Brain pericyte (primary cell): ENCODE measurements around the gene TEX35.
"Not testable (repeated sequence)": the region's sequence is repeated elsewhere in the genome, so short reads cannot be mapped to it uniquely, and the experiment has no call there.

Experiments
- DNase-seq: peaks from one replicate; pipeline ENCODE4 v3.0.0-alpha.2; 2012; ENCODE audit warnings: low read depth, low spot score

TEX35 gene

GRCh38 chr1:178494569-178494971 is 18.3 kb upstream of the TEX35 start:
- no peak for DNase-seq

DNA sequence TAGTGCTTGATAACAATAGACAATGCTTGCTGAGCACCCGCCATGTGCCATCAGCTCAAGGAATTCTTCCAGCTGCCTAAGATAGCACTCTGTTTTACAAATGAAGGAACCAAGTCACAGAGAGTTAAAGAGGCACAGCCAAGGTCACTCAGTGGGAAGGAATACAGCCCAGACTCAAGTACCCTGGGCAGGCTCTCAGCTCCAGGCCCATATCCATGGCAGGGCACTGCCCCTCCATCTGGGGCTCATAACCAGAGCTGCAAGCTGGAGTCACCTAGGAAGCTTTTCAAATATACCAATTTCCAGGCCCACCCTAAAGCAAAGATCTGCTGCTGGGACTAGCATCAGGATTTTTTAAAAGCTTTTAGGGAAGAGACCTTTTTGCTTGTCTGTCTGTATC is 17.8 kb upstream of the TEX35 start:
- DNase-seq, result no peak

GRCh38 chr1:178495741-178496409 is 17.0 kb upstream of the TEX35 start:
- no peak for DNase-seq

GRCh38 chr1:178496410-178497135 is 16.3 kb upstream of the TEX35 start, which contains the start of gene CLEC20A:
CLEC20A (minus strand) TSS chr1:178496964; CDS start chr1:178496939, 25 bp downstream.
- no peak for DNase-seq

DNA sequence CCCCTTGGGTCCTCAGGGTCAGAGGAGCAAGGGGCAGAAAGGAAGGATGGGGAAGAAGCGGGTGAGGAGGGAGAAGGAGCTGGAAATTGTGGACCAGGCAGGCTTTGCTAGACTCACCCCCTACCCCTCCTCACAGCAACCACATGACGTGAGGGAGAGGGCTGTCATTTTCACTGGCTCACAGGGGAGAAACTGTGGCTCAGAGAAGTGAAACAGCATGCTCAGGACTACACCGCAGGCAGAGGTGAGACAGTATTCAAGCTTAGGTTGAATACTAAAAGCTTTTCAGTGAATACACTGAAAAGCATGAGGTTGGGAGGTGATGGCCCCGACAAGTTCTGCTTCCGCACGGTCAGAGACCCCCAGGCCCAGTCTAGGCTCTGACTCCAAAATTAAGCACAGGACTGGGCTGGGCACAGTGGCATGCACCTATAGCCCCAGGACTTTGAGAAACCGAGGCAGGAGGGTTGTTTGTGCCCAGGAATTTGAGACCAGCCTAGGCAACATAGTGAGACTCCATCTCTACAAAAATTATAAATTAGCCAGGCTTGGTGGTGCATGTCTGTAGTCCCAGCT is 14.9 kb upstream of the TEX35 start:
- no peak for DNase-seq

DNA sequence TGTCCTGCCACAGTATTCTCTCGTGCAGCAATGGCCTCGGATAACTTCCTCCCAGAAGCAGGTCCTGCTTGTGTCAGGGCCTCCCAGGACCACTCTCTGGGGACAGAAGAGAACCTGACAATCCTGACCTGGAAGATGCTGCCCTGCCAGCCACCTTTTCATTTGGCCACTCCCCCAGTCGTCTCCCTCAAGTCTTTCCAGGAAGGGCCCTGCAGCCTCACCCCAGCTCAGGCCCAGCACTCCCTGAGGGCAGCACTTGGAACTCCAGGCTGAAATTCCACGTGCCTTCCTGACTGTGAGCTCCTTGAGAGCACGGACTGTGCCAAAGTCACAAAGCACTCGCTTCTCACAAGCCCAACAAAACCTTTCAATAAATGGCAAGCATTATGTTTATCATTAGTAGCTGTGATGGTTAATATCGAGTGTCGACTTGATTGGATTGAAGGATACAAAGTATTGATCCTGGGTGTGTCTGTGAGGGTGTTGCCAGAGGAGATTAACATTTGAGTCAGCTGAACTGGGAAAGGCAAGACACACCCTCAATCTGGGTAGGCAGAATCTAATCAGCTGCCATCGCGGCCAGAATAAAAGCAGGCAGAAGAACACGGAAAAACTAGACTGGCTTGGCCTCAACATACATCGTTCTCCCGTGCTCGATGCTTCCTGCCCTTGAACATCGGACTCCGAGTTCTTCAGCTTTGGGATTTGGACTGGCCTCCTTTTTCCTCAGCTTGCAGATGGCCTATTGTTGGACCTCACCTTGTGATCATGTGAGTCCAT is 13.8 kb upstream of the TEX35 start:
- no peak for DNase-seq

GRCh38 chr1:178500091-178500770 is 12.7 kb upstream of the TEX35 start:
- DNase-seq, result no peak

GRCh38 chr1:178500936-178501554 is 11.9 kb upstream of the TEX35 start:
- no peak for DNase-seq

DNA sequence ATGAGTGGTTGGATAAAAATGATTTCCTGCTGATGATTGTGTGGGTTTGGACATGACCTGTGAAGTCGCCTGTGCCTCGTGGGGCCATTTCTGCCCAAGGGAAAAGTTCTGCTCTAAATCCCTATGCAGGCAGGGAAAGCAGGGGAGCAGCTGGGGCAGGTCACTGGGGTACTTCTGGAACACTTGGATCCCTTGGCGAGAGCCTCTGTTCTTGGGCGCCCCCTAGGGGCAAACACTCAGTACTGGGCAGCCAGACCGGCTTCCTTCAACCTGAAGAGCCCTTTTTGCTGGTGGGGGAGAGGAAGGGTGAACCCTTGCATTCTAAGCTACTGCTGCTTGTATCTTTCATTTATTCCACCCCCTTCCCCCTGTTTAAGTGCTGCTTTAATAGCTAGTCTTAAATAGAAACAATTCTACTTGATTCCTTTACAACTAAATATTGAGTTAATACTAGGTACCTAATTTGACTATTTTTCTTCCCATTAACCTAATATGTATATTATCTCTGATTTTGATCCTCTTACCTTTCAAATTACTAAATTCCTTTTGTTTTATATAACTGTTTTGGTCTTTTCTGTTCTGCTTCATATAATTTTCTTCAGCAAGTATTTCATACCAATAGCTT is 11.1 kb upstream of the TEX35 start:
- no peak for DNase-seq

DNA sequence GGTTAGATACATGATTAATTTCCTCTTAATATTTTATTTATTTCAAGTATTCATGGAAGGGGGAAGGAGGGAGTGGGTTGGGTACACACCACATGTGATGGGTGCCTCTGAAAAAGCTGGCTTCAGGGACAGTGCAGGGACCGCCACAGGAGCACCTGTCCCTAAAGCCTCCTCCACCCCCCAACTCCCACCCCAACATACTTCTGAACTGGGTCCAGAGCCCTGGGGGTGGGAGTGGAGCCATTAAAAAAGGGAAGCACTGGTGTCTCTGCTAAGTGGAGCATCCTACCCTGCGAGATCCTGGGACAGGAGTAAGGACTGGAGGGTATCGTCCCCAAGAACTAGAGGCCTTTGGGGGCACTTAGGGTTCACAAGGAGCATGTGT is 10.6 kb upstream of the TEX35 start:
- DNase-seq, result no peak

DNA sequence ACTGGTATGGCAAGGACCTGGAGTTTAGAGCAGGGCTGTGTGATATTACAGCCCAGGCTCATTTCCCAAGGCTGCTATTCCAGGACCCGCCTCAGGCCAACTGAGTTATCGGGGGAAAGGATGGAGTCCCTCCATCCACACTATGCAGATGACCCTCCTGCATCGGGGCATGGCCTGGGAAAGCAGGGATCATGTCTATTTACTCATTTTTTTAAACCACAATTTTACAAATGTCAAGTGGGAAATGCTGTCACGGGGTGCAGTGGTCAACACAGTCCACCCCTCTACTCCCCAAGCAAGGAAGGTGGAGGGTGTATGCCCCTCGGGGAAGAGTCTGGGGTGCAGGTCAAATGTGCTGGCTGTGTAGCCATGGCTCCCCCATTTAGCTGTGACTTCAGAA is 10.1 kb upstream of the TEX35 start:
- DNase-seq, result no peak

DNA sequence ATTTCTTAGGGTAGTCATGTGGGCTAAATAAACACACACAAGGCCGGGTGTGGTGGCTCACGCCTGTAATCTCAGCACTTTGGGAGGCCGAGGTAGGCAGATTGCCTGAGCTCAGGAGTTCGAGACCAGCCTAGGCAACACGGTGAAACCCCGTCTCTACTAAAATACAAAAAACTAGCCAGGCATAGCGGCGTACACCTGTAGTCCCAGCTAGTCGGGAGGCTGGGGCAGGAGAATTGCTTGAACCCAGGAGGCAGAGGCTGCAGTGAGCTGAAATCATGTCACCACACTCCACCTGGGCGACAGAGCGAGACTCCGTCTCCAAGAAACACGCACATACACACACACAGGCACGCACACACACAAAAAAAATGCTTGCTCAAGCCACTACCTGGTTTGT is 9.6 kb upstream of the TEX35 start:
- not testable (repeated sequence) for DNase-seq

- no peak for DNase-seq
Observed at GRCh38 chr1:178503849-178504248, 9.1 kb upstream of the TEX35 start.

GRCh38 chr1:178504286-178504685 is 8.6 kb upstream of the TEX35 start:
- no peak for DNase-seq

DNA sequence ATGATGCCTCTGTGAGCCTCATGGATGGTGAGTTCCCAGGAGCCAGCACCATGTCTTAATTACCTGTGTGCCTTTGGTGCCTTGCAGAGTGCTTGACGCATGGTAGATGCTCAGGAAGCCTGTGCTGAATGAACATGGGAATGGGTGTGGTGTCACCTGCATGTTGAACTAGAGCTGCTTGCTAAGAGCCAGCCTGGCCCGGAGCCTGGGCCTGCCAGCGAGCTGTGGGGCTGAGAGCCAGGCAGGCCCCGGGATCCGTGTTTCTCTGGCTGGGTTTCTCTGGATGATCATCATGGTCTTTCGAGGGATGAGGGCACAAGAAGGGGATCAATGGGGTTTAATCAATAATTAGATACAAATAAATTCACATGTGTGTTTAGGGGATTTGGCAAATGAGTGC is 6.7 kb upstream of the TEX35 start:
- DNase-seq, result no peak

- no peak for DNase-seq
Observed at GRCh38 chr1:178506669-178507068, 6.2 kb upstream of the TEX35 start.

GRCh38 chr1:178509414-178510007 is 3.4 kb upstream of the TEX35 start:
- no peak for DNase-seq

- DNase-seq, result no peak
Observed at GRCh38 chr1:178510155-178510554, 2.8 kb upstream of the TEX35 start.

- DNase-seq, result no peak
Observed at GRCh38 chr1:178513278-178513983, 522 bp downstream of the TEX35 start.

DNA sequence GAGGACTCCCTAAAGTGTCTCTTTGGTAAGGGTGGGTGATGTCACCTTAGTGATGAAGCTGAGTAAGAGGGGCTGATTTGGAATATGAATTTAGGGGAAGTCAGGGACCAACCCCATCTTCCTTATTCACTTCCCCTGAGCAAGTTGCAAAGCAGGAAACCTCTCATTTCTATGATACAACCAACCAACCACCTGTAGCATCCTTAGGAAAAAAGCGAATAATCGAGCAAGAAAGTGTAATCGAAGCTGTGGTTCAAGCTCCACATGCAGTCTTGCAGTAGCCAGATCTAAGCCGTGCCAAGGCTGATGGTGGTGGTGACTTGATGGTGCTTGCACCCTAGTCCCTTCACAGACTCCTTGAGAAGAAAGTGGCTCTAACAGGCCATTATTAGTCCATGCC is 3.2 kb downstream of the TEX35 start:
- no peak for DNase-seq
